HG02759 (cell line): ENCODE data around the gene PLEKHA6.
"Not testable (repeated sequence)": the region's sequence is repeated elsewhere in the genome, so short reads cannot be mapped to it uniquely, and the experiment has no call there.

ENCODE experiments used
- ATAC-seq: cut with Tn5 transposase; IDR thresholded peaks from one replicate; pipeline ENCODE4 v1.9.1; 2021; ENCODE audit warnings: mild to moderate bottlenecking, moderate library complexity; ENCODE audit not compliant: unreplicated experiment

The PLEKHA6 gene

DNA sequence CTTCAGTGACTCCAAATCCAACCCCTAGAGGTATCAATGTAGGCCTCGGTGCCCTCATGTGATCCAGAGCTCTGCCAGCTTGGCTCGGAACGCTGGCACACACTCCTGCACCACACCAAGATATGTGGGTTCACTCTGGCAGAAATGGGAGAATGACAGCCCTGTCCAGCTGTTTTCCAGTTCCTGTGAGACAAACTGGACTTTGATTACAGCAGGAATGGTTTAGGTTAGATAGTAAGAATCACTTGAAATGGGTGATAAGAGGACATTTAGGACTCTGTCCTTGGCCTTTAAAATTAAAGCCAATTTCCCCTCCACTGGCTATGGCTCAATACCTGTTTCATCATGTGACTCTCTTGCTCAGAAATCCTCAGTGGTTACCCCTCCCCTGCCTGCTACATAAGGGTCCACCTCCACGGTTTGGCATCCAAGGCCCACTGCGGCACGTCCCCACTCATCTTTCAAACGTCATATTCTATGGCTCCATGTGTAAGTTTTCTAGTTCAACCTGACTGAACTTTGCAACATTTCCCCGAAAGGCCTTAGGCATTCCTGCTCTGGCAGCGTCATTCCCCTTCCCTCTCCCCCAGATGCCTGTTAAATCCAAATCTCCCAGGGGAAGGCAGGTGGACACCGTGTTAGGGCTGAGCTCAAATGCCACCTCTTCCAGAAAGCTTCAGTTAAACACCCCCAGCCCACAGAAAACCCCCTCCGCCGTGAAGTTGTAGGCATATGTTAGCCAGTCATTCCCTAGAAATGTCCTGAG is 44.7 kb downstream of the PLEKHA6 start:
- ATAC-seq: no peak

DNA sequence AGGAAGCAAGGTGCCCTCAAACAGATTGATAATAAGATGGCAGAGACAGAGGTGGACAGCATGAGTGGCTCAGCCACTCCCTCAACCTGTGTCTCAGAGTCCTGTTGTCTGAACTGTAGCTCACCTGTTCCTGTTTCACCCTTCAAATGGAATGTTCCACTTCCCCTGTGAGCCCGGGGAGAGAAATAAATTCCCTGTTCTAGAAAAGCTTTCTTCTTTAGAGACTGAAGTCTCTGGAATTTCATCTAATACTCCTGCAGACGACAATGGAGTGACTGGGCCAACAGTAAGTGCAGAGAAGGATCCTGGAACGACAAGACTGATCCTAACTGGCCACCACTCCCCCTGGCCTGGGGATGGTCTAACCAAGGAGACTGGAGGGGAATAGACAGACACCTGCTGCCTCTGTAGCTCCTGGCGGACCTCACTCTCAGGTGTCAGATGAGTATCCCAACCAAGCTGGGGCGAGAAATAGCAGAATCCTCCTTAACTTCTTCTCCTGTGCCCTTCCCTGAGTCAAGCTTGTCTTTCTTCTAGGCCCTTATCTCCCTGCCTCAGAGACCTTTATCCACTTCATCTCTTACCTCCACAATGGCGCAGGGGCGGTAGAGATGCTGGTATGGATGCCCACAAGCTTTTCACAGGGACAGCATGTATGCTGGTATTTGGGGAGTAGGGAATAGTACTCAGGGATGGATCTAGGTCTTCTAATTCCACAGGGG is 45.4 kb downstream of the PLEKHA6 start:
- ATAC-seq: no peak

DNA sequence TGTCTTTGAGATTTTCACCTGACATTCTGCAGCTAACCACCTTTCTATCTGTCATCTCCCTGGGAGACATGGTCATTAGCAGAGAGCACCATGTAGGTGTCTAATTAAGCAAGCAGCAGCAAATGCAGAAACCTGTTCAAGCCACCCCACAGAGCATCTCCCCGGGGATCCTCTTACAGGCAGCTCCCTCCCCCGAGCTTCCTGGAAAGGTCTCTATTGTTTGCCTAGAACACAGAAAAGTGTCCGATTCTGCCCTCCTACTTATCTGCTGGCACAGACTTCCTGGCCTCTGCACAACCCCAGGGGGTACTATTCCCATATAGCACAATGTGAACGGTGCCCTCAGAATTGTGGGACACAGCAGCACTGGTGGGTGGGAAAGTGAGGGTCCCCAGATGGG is 46.1 kb downstream of the PLEKHA6 start:
- no peak for ATAC-seq

DNA sequence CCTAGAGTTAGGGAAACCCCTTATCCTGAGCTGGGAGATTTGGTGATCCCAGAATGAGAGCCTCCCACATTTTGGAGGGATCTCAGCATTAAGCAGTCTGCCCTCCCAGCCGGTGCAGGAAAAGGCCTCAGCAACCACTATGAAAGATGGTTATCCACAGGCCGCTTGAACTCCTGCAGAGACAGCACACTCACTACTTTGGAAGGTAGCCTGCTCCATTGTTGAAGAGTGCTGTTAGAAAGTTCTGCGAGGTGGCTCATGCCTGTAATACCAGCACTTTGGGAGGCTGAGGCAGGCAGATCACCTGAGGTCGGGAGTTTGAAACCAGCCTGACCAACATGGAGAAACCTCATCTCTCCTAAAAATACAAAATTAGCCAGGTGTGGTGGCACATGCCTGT is 48.8 kb downstream of the PLEKHA6 start:
- not testable (repeated sequence) for ATAC-seq

DNA sequence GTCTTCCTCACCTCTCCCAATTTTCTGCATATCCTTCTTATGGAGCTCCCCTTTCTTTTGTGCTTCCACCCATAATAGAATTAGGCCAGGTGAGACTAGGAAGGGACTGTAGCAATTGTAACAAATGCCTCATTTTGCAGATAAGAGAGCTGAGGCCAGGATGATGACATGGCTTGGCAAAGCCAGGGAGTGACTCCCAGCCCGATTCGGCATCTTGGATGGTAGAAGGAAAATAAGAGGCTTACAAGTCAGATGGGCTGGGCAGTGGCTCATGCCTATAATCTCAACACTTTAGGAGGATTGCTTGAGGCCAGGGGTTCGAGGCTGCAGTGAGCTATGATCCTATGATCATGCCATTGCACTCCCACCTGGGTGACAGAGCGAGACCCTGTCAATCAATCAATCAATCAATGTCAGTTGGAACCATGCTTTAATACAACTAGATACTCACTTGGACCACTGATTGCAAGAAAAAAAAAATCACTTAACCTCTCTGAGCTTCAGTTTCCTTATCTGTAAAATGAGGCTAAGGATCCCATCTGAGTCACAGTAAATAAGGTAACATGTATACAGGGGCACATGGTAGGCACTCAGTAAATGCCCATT is 51.6 kb downstream of the PLEKHA6 start:
- no peak for ATAC-seq

DNA sequence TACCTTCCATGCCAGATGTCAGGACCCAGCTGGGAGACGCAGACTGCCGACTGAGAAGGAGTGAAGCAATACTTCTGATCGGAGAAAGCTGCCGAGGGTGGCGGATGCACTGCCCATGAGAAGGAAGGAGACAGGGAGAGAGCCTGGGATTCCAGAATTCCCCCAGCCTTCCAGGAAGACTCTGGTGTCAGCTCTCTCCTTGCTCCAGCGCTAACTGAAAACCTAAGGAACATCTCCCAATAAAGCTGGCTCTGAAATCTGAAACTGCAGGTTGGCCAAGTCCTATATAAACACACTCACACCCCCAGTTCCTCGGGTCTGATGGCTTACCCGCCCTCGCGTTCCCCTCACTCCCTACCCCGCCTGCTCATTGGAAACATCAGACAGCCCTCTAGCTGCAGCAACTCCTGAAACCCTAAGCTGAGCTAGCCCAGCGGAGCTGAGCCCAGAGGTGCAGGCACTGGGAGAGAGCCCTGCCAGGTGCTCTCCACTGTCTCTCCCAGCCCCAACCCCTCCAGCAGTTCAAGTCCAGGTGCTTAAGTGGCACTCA is 52.3 kb downstream of the PLEKHA6 start:
- ATAC-seq: no peak

DNA sequence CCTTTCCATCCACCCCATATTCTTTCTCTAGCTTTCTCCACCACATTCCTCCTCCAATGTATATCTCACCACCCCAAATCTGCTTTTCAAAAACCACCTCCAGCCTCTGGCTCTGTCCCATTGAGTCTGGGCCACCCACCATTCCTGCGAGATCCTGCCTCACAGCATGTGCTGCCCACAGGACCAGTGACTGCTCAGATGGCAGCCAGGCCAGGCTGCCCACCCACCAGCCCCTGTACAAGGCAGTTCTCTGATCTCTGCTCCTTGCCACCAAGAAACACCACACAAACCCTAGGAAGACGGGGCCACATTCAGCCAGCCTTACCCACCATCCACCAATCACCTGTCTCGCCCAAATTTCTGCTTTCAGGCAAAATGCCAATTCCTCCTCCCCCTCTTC is 53.7 kb downstream of the PLEKHA6 start:
- ATAC-seq: no peak

DNA sequence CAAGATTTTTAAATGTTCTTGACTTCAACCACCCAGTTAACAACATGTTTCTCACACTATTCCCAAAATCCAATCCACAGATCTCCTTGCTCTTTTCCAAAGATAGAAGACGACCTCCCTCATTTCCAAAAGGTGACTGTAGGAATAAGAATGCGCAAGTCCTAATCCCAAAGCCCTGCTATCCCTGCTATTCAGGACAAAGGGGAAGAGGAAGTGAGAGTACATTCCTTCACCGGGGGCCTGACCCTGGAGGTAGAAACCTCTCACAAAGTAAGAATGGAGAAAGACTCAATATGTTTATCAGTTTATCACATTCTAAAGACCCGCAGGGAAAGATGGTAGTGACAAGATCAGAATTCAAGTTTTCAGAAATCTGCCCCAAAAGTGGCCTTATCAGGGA is 55.7 kb downstream of the PLEKHA6 start:
- ATAC-seq: no peak

DNA sequence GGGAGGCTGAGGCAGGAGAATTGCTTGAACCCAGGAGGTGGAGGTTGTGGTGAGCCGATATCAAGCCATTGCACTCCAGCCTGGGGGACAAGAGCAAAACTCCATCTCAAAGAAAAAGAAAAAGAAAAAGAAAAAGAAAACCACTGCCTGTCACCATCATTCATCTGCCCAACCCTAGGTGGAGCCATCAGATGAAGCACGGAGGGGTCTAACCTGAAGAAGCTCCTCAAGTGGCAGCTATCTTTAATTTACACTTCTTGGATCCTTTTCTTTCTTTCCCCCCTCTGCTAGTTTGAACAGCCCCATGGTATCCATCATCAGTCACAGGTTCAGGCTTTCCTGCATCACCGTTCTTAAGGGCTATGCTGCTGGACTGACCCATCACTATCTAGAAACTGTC is 57.0 kb downstream of the PLEKHA6 start:
- ATAC-seq: no peak

DNA sequence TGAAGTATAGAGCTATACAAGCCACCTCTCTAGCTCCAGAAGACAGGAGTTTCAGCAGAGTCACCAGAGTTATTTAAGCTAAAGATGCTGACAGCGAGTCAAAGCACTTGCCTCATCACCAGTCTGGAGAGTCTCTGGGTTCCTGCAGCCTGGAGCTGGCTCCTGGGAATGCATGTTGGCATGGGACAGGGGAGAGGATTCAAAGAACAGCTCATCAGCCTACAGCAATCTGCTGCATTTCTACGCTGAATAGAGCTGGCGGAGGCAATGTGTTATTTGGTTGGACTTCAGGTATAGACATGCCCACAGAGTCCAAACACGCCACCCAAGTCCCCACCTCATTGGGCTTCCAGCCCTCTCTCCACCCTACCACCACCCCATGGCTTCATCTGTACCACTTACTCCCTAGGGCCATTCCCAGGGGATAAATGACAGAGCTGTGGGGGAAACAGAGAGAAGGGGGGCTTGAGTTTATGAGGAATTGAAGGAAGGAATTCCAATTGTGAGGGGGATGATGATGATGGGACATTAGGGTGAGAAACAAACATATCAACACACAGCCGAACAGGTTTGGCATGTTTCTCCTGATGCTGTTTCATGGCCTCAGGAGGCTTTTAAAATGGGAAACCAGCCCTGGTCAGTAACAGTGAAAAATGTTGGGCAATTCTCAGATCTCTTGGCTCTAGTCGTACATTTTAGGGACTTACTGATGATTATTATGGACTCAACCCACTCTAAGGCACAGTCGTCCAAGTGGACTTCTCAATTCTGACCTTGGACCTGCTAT is 58.4 kb downstream of the PLEKHA6 start:
- no peak for ATAC-seq

DNA sequence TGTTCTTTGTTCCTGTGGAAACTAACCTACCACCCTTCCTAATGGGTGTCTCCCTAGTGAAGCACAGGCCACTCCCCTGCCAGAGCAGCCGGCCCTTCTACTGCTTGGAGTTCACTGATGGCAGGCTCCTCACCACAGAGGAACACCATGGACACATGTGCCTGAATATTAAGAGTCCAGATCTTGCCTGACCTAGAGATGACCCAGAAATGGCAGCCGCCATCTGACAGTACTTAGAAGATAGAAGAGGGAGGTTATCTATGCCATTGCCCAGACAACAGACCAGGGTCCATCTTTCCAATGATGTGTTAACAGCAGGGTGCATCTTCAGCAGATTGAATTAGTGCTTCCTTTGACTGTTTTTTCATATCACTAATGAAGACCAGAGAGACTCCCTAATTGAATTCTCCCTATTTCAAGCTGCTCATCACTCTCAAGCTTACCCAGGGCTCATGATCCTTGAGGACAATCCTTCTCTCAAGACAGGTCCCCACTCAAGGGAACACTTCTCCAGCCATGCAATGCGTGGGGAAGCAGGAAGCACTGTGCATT is 59.8 kb downstream of the PLEKHA6 start:
- ATAC-seq: no peak

DNA sequence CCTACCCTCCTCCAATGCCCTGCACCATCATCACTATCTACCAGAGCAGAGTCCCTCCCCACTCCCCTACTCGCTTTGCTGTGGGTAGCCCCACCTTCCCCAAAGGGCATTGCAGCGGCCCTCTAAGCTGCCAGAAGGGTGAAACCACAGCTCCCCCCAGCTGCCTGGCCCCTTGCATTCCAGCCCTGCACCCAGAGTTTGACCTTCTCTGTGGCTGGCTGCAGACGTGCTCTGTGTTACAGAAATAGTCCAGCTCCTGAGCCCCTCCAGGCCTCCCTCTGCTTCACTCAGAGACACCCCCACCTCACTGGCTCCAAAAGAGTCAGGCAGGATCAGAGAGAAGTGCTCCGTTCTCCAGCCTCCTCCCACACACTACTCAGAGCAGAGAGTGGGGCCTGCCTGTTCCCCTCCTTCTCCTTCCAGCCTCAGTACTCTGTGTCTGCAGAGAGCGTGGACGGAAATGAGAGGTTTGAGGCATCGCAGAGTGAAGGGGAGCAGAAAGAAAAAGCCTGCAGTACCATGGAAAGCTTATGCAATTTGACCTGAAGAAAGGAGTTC is 63.2 kb downstream of the PLEKHA6 start:
- ATAC-seq: no peak

DNA sequence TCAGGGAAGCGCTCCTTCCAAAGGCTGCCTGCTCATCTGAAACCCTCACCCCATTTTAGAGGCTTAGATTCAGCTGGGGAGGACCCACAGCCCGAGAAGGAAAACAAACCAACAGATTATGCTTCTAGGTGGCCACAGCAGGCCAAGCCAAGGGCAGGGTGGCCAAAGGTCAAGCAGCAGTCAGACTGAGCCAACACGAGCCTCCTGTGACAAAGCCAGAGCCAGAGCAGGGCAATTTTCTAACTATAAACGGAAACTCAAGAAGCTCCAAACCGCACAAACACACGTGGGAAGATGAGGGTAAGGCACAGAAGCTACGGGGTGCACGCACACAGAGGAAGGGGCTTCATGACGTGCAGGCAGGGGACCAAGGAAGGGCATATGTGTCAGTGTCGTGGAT is 64.1 kb downstream of the PLEKHA6 start:
- no peak for ATAC-seq

DNA sequence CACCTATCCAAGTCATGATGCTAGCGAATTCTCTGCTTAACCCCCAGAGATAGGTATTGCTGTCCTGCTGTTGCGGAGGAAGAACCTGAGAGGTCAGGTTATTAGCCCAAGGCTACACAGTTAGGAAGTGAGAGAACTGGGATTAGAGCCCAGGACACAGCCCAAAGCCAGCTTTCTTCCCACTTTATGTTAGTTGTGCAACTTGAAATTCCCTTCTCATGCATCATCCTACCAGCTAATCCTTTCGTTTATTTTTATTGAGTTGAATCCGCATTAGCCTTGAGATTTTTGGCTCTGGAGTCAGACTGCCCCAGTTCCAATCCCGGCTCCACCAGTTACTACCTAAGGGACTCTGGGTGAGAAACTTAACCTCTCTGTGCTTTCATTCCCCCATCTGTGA is 65.4 kb downstream of the PLEKHA6 start:
- no peak for ATAC-seq

DNA sequence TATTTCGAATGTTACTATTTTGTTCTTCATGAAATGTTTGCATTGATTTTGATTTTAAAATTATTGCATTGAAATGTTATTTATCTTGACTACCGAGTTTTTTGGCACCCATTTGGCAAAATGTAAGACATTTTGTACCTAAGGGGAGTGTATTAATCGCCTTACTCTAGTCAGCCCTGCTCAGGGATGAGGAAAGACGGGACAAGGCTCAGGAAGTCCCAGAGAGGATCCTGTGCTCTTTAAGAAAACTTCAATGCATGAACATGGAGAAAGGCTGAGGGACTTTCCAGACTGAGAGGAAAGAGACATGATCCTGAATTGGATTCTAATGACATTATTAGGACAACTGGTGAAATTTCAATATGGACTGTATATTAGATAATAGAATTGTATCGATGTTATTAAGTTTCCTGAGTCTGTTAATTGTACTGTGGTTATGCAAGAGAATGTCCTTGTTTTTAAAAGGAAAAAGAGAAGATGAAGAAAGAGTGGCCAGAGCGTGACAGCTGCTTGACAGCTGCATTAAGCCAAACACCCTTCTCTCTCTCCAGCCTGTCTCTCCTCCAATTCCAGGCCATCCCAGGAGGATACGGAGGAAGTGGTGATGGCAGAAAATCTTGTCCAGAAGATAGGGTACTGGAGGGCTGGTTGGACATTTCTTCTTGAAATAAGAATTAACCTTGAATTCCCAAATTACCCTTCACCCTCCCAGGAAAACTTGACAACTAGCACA is 66.0 kb downstream of the PLEKHA6 start:
- no peak for ATAC-seq

DNA sequence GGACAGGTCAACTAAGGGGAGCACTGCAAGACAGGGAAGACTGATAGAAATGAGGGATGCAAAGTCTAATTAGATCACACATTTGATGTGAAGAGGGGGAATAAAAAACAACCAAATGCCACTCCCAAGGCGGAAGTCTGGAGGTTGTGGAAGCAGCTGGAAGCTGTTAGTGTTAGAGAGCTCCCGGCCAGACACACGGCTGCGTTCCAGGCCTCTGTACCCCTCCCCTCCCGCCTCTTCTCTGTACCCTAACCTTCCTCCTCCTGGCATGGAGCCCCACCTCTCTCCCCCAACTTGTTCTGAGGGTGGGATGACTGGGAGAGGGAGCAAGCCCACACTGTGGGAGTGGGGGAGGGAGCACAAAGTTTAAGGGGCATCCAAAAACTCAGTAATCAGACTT is 67.0 kb downstream of the PLEKHA6 start:
- no peak for ATAC-seq

DNA sequence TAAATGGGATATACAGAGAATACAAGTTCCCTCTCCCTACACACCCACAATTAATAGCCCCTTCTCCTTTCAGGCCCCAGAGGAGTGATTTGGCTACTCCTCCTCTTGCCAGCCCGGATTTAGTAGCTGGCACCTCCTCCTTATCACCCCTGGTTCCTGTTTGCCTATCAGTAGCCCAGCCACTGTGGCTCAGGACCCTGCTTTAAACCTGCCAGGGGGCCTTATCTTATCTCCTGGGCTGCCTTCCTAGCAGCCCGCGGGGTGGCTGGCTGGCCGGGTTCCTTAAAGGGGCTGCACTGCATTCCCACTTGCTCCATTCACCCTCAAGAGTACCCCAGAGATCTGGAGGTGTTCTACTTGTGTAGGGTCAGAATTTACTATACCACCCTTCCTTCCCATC is 70.4 kb downstream of the PLEKHA6 start:
- ATAC-seq: no peak

DNA sequence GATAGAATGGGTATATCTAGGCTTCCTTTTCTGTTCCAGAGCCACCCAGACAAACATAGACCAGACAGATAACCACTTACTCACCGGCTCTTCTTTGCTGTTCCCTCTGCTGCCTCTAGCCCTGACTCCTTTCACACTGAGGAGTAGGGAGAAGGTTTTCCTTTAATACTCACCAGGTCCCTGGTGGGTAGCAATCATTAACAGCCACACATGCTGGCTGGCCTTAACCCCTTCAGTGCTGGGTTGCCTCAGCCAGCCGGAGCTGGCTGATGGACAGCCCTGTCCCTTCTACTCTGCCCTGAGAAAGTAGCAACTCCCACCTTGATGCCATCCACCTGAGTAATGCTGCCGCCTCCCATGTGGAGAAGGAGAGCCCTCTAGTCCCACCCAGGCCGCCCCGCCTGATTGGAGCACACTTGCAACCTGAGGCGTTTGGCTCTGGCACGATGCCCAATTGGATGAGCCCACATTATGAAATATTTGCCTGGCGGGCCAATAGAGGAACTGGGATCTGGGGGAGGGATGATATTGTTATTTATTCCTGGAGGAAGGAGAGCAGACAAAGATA is 71.6 kb downstream of the PLEKHA6 start:
- ATAC-seq: no peak

DNA sequence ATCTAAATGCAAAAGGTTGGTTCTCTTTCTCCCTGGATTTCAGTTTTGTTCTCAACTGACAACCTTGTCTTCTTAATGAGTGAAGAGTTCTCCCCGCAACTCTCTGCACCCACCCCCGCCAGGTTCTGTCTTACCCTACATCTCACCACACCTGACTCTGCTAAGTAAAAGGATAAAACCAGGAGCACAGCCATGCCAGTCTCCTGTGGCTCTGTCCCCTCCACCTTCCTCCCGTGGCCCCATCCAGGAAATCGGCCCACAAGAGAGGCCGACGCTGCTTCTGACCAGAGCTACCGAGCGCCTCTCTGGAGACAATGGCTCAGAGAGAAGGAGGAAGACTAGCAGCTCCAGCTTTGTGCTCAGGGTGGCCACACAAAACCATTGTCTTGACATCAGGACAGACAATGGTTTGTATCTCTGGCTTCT is 72.2 kb downstream of the PLEKHA6 start:
- no peak for ATAC-seq
